Measurements from ENCODE around the gene AANAT.

- TF ChIP-seq CTCF (IDR thresholded peaks at IDR 0.05 in 2 of 3, conservative IDR thresholded peaks at IDR 0.05 in 1 of 3; ENCODE audit: borderline replicate concordance in 1 of 3, insufficient read depth in 1 of 3, low read depth in 2 of 3, low read length in 2 of 3) (no peak), EZH2phosphoT487 (IDR thresholded peaks at IDR 0.05; ENCODE audit: borderline replicate concordance) (no peak), EZH2 (IDR thresholded peaks at IDR 0.05) (no peak), JUND (IDR thresholded peaks at IDR 0.05) (no peak), POLR2A (IDR thresholded peaks at IDR 0.05; ENCODE audit: borderline replicate concordance, extremely low read depth, insufficient read depth, insufficient read length) (no peak), RAD21 (IDR thresholded peaks at IDR 0.05; ENCODE audit: low read depth) (no peak), POLR2AphosphoS5 (IDR thresholded peaks at IDR 0.05; ENCODE audit: low read depth, low read length) (no peak)
These were observed 48.0 kb downstream of the AANAT start for GRCh38 chr17:76515274-76515949.
